Left ventricle myocardium inferior (tissue), 1 donor: ENCODE measurements around the gene SOX6. TPM values are rescaled to one million over a fixed set of nuclear protein-coding genes. Genes with fewer than 3 reads are reported as not detected.

Source experiments
- DNase-seq: peaks from one replicate; pipeline ENCODE4 v3.0.0-alpha.2; 2020
- H3K27ac ChIP-seq: fragments of 200-600 bp; replicated peaks from 2 replicates; pipeline ENCODE4 v1.8.0; 2021
- H3K27me3 ChIP-seq: fragments of 200-600 bp; 2 replicates; pipeline ENCODE4 v1.8.0; 2021; ENCODE audit warnings: low read depth
- H3K36me3 ChIP-seq: fragments of 200-600 bp; 2 replicates; pipeline ENCODE4 v1.8.0; 2021
- H3K4me1 ChIP-seq: fragments of 200-600 bp; 2 replicates; pipeline ENCODE4 v1.8.0; 2021
- H3K4me3 ChIP-seq: fragments of 200-600 bp; 2 replicates; pipeline ENCODE4 v1.8.0; 2021; ENCODE audit warnings: mild to moderate bottlenecking, moderate library complexity
- H3K9me3 ChIP-seq: fragments of 200-600 bp; replicated peaks from 2 replicates; pipeline ENCODE4 v1.8.0; 2021
- CTCF ChIP-seq: fragments of 200-600 bp; IDR thresholded peaks from 2 replicates; pipeline ENCODE4 v1.8.0; 2021; ENCODE audit warnings: antibody characterized with exemption, mild to moderate bottlenecking, borderline replicate concordance
- intact Hi-C: fragments of 100-400 bp; cut with micrococcal nuclease; formaldehyde crosslinking; loops from one replicate; pipeline ENCODE4 v1.11.0; 2022
- total RNA-seq: library from RNA; stranded (reverse); fragmentation: NEBNext Ultra II Directional; extraction: Animal tissue kit (Norgen Biotek cat#: 25700); gene quantifications from one replicate; pipeline ENCODE4 v1.2.1, GENCODE V29; 2021
- donor health status: DM: no; HTN: yes; CAD: no; lungs with severe emphysema.

The SOX6 gene
- total RNA-seq, 1 donor from 2014 or later, result 20.2 TPM

- TF ChIP-seq CTCF, result no peak
- intact Hi-C loops, result no loop called here
- Histone ChIP-seq H3K27me3 (no peaks in the 10 kb centered on the region), H3K4me3 (no peak overlapping the region), H3K36me3 (no peaks in the 10 kb centered on the region), H3K9me3 (no peaks in the 10 kb centered on the region), H3K27ac (no peak overlapping the region), H3K4me1 (peaks cover 36% of the 10 kb centered on the region)
- no peak for DNase-seq
Observed at GRCh38 chr11:16096336-16096735, 260.0 kb downstream of the SOX6 start.

GRCh38 chr11:16095756-16096155 lies 260.6 kb downstream of the SOX6 start:
- Histone ChIP-seq H3K4me1 (peaks cover 36% of the 10 kb centered on the region), H3K4me3 (no peak overlapping the region), H3K9me3 (no peaks in the 10 kb centered on the region), H3K27ac (no peak overlapping the region), H3K36me3 (no peaks in the 10 kb centered on the region), H3K27me3 (no peaks in the 10 kb centered on the region)
- no peak for DNase-seq
- intact Hi-C loops, result no loop called here
- no peak for TF ChIP-seq CTCF

GRCh38 chr11:16093889-16094653 lies 262.3 kb downstream of the SOX6 start:
- Histone ChIP-seq H3K9me3 (no peaks in the 10 kb centered on the region), H3K4me3 (no peak overlapping the region), H3K27ac (no peak overlapping the region), H3K27me3 (no peaks in the 10 kb centered on the region), H3K4me1 (peaks cover 30% of the 10 kb centered on the region), H3K36me3 (no peaks in the 10 kb centered on the region)
- intact Hi-C loops, result no loop called here
- no peak for TF ChIP-seq CTCF
- DNase-seq, result no peak

- no peak overlapping the region for H3K4me3 ChIP-seq
- intact Hi-C loops, result no loop called here
- H3K9me3 ChIP-seq, result no peaks in the 10 kb centered on the region
- H3K4me1 ChIP-seq, result peaks cover 22% of the 10 kb centered on the region
- no peaks in the 10 kb centered on the region for H3K27me3 ChIP-seq
- no peak for DNase-seq
- no peak overlapping the region for H3K27ac ChIP-seq
- no peak for TF ChIP-seq CTCF
- H3K36me3 ChIP-seq, result no peaks in the 10 kb centered on the region
Observed at GRCh38 chr11:16091862-16092261, 264.5 kb downstream of the SOX6 start.

- no peaks in the 10 kb centered on the region for H3K27me3 ChIP-seq
- H3K4me1 ChIP-seq, result peaks cover 20% of the 10 kb centered on the region
- no peaks in the 10 kb centered on the region for H3K36me3 ChIP-seq
- TF ChIP-seq CTCF, result no peak
- no peak overlapping the region for H3K4me3 ChIP-seq
- no peak for DNase-seq
- no peaks in the 10 kb centered on the region for H3K9me3 ChIP-seq
- no peak overlapping the region for H3K27ac ChIP-seq
- intact Hi-C loops, result no loop called here
Observed at GRCh38 chr11:16089481-16089880, 266.9 kb downstream of the SOX6 start.
